OCI-LY1 (cell line): ENCODE data around the gene NEDD4L.

Experiments
- H2AFZ ChIP-seq: fragments of 200-600 bp; sonication (generic), shearing (Covaris generic); 2 replicates; pipeline ENCODE4 v1.6.0; 2014; ENCODE audit warnings: antibody characterized with exemption, mild to moderate bottlenecking, low read length
- H3F3A ChIP-seq: fragments of 200-600 bp; sonication (generic), shearing (Covaris generic); 2 replicates; pipeline ENCODE4 v1.6.0; 2014; ENCODE audit warnings: mild to moderate bottlenecking, antibody characterized with exemption, low read length, moderate library complexity; ENCODE audit not compliant: insufficient read depth
- H3K27ac ChIP-seq: fragments of 200-600 bp; sonication (generic); 2 replicates; pipeline ENCODE4 v1.5.1; 2014; ENCODE audit warnings: low read length, mixed run types, mild to moderate bottlenecking, low read depth; ENCODE audit not compliant: poor library complexity, severe bottlenecking
- H3K27me3 ChIP-seq: fragments of 200-600 bp; sonication (generic); 2 replicates; pipeline ENCODE4 v1.6.0; 2014; ENCODE audit warnings: antibody characterized with exemption, mild to moderate bottlenecking, low read length, moderate library complexity; ENCODE audit not compliant: insufficient read depth
- H3K36me3 ChIP-seq: fragments of 200-600 bp; sonication (generic); 2 replicates; pipeline ENCODE4 v1.6.1; 2014; ENCODE audit warnings: mild to moderate bottlenecking, antibody characterized with exemption, low read length, moderate library complexity, mixed read lengths; ENCODE audit not compliant: insufficient read depth
- H3K4me1 ChIP-seq: fragments of 200-600 bp; sonication (generic); 2 replicates; pipeline ENCODE4 v1.5.1; 2014; ENCODE audit warnings: mild to moderate bottlenecking, low read length, moderate library complexity; ENCODE audit not compliant: insufficient read depth, severe bottlenecking
- H3K4me2 ChIP-seq: fragments of 200-600 bp; sonication (generic), shearing (Covaris generic); 2 replicates; pipeline ENCODE4 v1.6.1; 2014; ENCODE audit warnings: low read length
- H3K4me3 ChIP-seq: fragments of 200-600 bp; sonication (generic); 2 replicates; pipeline ENCODE4 v1.5.1; 2014; ENCODE audit warnings: low read length, low read depth, mild to moderate bottlenecking, mixed read lengths; ENCODE audit not compliant: poor library complexity, severe bottlenecking
- H3K79me2 ChIP-seq: fragments of 200-600 bp; shearing (Covaris generic); 2 replicates; pipeline ENCODE4 v1.6.1; 2016; ENCODE audit warnings: mixed run types, low read length, mixed read lengths; ENCODE audit not compliant: insufficient read depth
- H3K9ac ChIP-seq: fragments of 200-600 bp; sonication (generic), shearing (Covaris generic); 2 replicates; pipeline ENCODE4 v1.6.1; 2014; ENCODE audit warnings: mild to moderate bottlenecking, low read length, mixed read lengths
- H3K9me2 ChIP-seq: fragments of 200-600 bp; sonication (generic), shearing (Covaris generic); 2 replicates; pipeline ENCODE4 v1.6.1; 2014; ENCODE audit warnings: low read depth, mild to moderate bottlenecking, low read length, mixed read lengths
- H3K9me3 ChIP-seq: fragments of 200-600 bp; shearing (Covaris generic); 2 replicates; pipeline ENCODE4 v1.6.1; 2014; ENCODE audit warnings: low read length, mixed read lengths
- H4K20me1 ChIP-seq: fragments of 200-600 bp; sonication (generic), shearing (Covaris generic); 2 replicates; pipeline ENCODE4 v1.6.0; 2016; ENCODE audit warnings: mild to moderate bottlenecking, low read length; ENCODE audit not compliant: insufficient read depth
- CTCF ChIP-seq: fragments of 200-600 bp; sonication (generic), shearing (Covaris generic); IDR thresholded peaks from 2 replicates; pipeline ENCODE4 v1.5.1; 2017; ENCODE audit warnings: mild to moderate bottlenecking, antibody characterized with exemption, low read length, moderate library complexity, mixed read lengths
- EZH2 ChIP-seq: fragments of 200-600 bp; sonication (generic), shearing (Covaris generic); IDR thresholded peaks from 2 replicates; pipeline ENCODE4 v1.8.0; 2017; ENCODE audit warnings: borderline replicate concordance, mixed run types, mild to moderate bottlenecking, antibody characterized with exemption, low read length, moderate library complexity, mixed read lengths

The NEDD4L gene

DNA sequence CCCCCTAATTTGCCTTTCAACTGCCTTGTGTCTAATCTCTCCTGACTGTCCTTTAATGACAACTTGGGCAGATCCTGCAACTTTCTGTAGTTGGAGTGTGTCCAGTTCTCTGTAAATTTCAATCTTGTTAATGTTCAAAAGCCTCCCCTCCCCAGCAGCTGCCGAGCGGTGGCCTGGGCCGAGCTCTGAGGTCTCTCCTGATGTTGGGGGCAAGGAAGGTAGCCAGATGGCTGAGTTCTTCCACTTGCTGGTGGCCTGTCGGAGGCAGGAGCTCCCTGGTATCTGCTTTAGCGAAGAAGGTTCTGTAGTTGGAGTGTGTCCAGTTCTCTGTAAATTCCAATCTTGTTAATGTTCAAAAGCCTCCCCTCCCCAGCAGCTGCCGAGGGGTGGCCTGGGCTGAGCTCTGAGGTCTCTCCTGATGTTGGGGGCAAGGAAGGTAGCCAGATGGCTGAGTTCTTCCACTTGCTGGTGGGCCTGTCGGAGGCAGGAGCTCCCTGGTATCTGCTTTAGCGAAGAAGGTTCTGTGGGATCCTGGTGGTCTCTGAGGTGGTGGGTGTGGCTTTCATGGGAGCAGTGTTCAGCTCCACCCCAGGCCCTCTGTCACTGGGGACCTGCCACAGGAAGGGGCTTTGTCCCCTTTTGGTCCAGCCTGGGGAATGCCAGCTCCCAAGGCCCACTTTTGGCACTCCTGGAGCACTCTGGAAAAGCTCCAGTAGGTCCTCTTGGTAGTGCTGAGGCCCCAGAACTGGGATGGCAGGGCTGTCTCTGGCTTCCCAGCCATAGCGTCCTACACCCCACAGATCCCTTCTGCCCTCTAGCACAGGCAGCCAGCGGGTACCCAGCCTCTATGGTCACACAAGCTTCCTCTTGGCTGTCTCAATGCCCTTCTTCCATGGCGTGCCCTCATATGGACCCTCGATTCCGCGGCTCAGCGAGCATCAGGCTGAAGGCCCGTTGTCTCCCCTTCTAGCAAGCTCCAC lies 373.0 kb downstream of the NEDD4L start:
- no peaks in the 10 kb centered on the region for H3K36me3 ChIP-seq
- H3K27ac ChIP-seq = no peak overlapping the region
- H2AFZ ChIP-seq = no peak overlapping the region
- H3K9ac ChIP-seq = no peak overlapping the region
- 0 out of 2 replicates have a peak, but pooled peaks cover 5% of the 10 kb centered on the region for H3K27me3 ChIP-seq
- no peaks in the 10 kb centered on the region for H3K9me2 ChIP-seq
- H3K4me3 ChIP-seq = no peak overlapping the region
- no peaks in the 10 kb centered on the region for H3K79me2 ChIP-seq
- H3F3A ChIP-seq = no peaks in the 10 kb centered on the region
- H4K20me1 ChIP-seq = no peaks in the 10 kb centered on the region
- no peaks in the 10 kb centered on the region for H3K4me1 ChIP-seq
- no peak overlapping the region for H3K4me2 ChIP-seq
- TF ChIP-seq EZH2 (no peak), CTCF (no peak)
- no peaks in the 10 kb centered on the region for H3K9me3 ChIP-seq

GRCh38 chr18:58417752-58418151 lies 373.7 kb downstream of the NEDD4L start:
- Histone ChIP-seq H3K9ac (no peak overlapping the region), H3K4me2 (no peak overlapping the region), H3F3A (no peaks in the 10 kb centered on the region), H3K9me2 (no peaks in the 10 kb centered on the region), H3K79me2 (no peaks in the 10 kb centered on the region), H4K20me1 (no peaks in the 10 kb centered on the region), H3K36me3 (no peaks in the 10 kb centered on the region), H3K27ac (no peak overlapping the region), H3K27me3 (0 out of 2 replicates have a peak, but pooled peaks cover 5% of the 10 kb centered on the region), H3K4me3 (no peak overlapping the region), H3K4me1 (no peaks in the 10 kb centered on the region), H2AFZ (no peak overlapping the region), H3K9me3 (no peaks in the 10 kb centered on the region)
- TF ChIP-seq CTCF (no peak), EZH2 (no peak)

DNA sequence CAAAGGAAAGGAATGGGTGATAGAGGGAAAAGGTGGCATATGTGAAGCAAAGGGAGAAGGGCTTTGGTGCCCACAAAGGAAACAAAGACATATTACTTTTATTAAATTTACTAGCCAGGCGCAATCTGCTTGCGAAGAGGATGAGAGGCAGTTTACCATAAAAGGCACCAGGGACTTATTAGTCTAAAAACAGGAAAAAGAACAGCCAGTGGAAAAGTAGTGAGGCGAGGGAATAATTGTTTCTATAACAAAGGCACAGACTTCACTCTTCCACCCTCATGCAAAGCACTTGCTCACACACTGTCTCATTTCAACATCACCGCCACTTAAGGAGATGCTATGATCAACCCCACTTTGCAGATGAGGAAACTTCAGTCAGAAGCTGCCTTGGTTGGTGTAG lies 374.3 kb downstream of the NEDD4L start:
- Histone ChIP-seq H3K4me2 (no peak overlapping the region), H3K36me3 (no peaks in the 10 kb centered on the region), H3K9me2 (no peaks in the 10 kb centered on the region)

More for the DNA sequence above, 374.3 kb downstream of the NEDD4L start:
- H3K4me3 ChIP-seq = no peak overlapping the region
- no peak overlapping the region for H3K27ac ChIP-seq
- no peaks in the 10 kb centered on the region for H3F3A ChIP-seq
- no peak overlapping the region for H2AFZ ChIP-seq
- H3K4me1 ChIP-seq = no peaks in the 10 kb centered on the region
- H4K20me1 ChIP-seq = no peaks in the 10 kb centered on the region
- 0 out of 2 replicates have a peak, but pooled peaks cover 5% of the 10 kb centered on the region for H3K27me3 ChIP-seq
- H3K9me3 ChIP-seq = no peaks in the 10 kb centered on the region
- TF ChIP-seq EZH2 (no peak), CTCF (no peak)
- no peaks in the 10 kb centered on the region for H3K79me2 ChIP-seq
- H3K9ac ChIP-seq = no peak overlapping the region
